ENCODE data around the gene DNAJC2. TPM values are rescaled to one million over a fixed set of nuclear protein-coding genes. Genes with fewer than 3 reads are reported as not detected.
A peak's percentile ranks its signal among the peaks of the same experiment; 100 is the strongest.
"Not testable (repeated sequence)": the region's sequence is repeated elsewhere in the genome, so short reads cannot be mapped to it uniquely, and the experiment has no call there.

The DNAJC2 gene
- total RNA-seq, 2 donors from 2014 or later, result 21.7 to 25.1 TPM

- H3K27ac ChIP-seq, result peak within 1 kb of the TSS; percentile 62
- no peaks in the 10 kb centered on the region for H3K9me3 ChIP-seq
- peak within 1 kb of the TSS; percentile 85 for H3K4me3 ChIP-seq
- H3K27me3 ChIP-seq, result no peaks in the 10 kb centered on the region
- peaks cover 5% of the 10 kb centered on the region for H3K4me1 ChIP-seq
- DNase-seq, result peak; percentile 97
- peaks cover 8% of the 10 kb centered on the region for H3K36me3 ChIP-seq
- peak; percentile 93 for TF ChIP-seq CTCF (IDR thresholded peaks at IDR 0.05)
- intact Hi-C loops (cut with DNase I), result loop anchor here (5.0 kb wide), 1 partner anchor 110 kb away; no protein-coding TSS in a partner anchor
- peak within 1 kb of the TSS; percentile 41 to 92 for H3K9ac ChIP-seq (ENCODE audit: low read depth in 2 of 2, low read length in 2 of 2)
Measured at GRCh38 chr7:103296901-103297836, 47.4 kb downstream of the DNAJC2 start, which contains the start of gene PMPCB. TSS of gene PMPCB (plus strand) at chr7:103297435. CDS start at chr7:103297460, 25 bp downstream.

GRCh38 chr7:103293526-103293925 is 51.0 kb downstream of the DNAJC2 start:
- Histone ChIP-seq H3K27ac (no peak overlapping the region), H3K4me1 (peaks cover 5% of the 10 kb centered on the region), H3K4me3 (no peak overlapping the region), H3K27me3 (no peaks in the 10 kb centered on the region), H3K9ac (ENCODE audit: low read depth in 2 of 2, low read length in 2 of 2) (no peak overlapping the region), H3K36me3 (no peaks in the 10 kb centered on the region), H3K9me3 (no peaks in the 10 kb centered on the region)
- TF ChIP-seq CTCF (IDR thresholded peaks at IDR 0.05), result no peak
- intact Hi-C loops (cut with DNase I), result no loop called here
- no peak for DNase-seq

GRCh38 chr7:103292122-103292521 is 52.4 kb downstream of the DNAJC2 start:
- Histone ChIP-seq H3K4me1 (no peaks in the 10 kb centered on the region), H3K4me3 (no peak overlapping the region), H3K27me3 (no peaks in the 10 kb centered on the region), H3K27ac (no peak overlapping the region), H3K36me3 (no peaks in the 10 kb centered on the region), H3K9ac (ENCODE audit: low read depth in 2 of 2, low read length in 2 of 2) (no peak overlapping the region), H3K9me3 (no peaks in the 10 kb centered on the region)
- intact Hi-C loops (cut with DNase I), result no loop called here
- DNase-seq, result no peak
- TF ChIP-seq CTCF (IDR thresholded peaks at IDR 0.05), result no peak

- DNase-seq; H3K4me3 ChIP-seq; H3K4me1 ChIP-seq; intact Hi-C loops (cut with DNase I); H3K9me3 ChIP-seq; H3K27me3 ChIP-seq; H3K9ac ChIP-seq (ENCODE audit: low read depth in 2 of 2, low read length in 2 of 2); H3K36me3 ChIP-seq; H3K27ac ChIP-seq: not testable (repeated sequence)
Measured at GRCh38 chr7:103282802-103283427, 61.7 kb downstream of the DNAJC2 start.

GRCh38 chr7:103280803-103281155 is 63.8 kb downstream of the DNAJC2 start:
- DNase-seq; H3K4me1 ChIP-seq; intact Hi-C loops (cut with DNase I); H3K27me3 ChIP-seq; H3K36me3 ChIP-seq; H3K27ac ChIP-seq; H3K9me3 ChIP-seq: not testable (repeated sequence)
- Histone ChIP-seq H3K4me3 (peak overlapping the region; percentile 55), H3K9ac (ENCODE audit: low read depth in 2 of 2, low read length in 2 of 2) (peak overlapping the region in 1 of 2 donors; percentile 24)

GRCh38 chr7:103279963-103280802 is 64.4 kb downstream of the DNAJC2 start:
- H3K4me1 ChIP-seq; H3K27me3 ChIP-seq; intact Hi-C loops (cut with DNase I); H3K27ac ChIP-seq; H3K36me3 ChIP-seq; H3K9me3 ChIP-seq: not testable (repeated sequence)
- H3K4me3 ChIP-seq, result peak overlapping the region; percentile 55
- DNase-seq, result peak; percentile 78
- H3K9ac ChIP-seq (ENCODE audit: low read depth in 2 of 2, low read length in 2 of 2), result peak overlapping the region in 1 of 2 donors; percentile 24

- H3K4me3 ChIP-seq, result peak overlapping the region; percentile 55
- H3K9me3 ChIP-seq, result not testable (repeated sequence)
Measured at GRCh38 chr7:103279636-103279962, 65.0 kb downstream of the DNAJC2 start.

GRCh38 chr7:103278195-103278594 is 66.4 kb downstream of the DNAJC2 start:
- H3K4me1 ChIP-seq; H3K36me3 ChIP-seq; DNase-seq; H3K4me3 ChIP-seq; H3K9me3 ChIP-seq; intact Hi-C loops (cut with DNase I); H3K27ac ChIP-seq; H3K9ac ChIP-seq (ENCODE audit: low read depth in 2 of 2, low read length in 2 of 2); H3K27me3 ChIP-seq: not testable (repeated sequence)

More at GRCh38 chr7:103279636-103279962, 65.0 kb downstream of the DNAJC2 start:
- H3K4me1 ChIP-seq; H3K27ac ChIP-seq; H3K36me3 ChIP-seq; intact Hi-C loops (cut with DNase I); DNase-seq; H3K27me3 ChIP-seq: not testable (repeated sequence)
- H3K9ac ChIP-seq (ENCODE audit: low read depth in 2 of 2, low read length in 2 of 2), result peak overlapping the region in 1 of 2 donors; percentile 24

- H3K27ac ChIP-seq; H3K4me1 ChIP-seq; H3K4me3 ChIP-seq; intact Hi-C loops (cut with DNase I); H3K9me3 ChIP-seq; DNase-seq; H3K9ac ChIP-seq (ENCODE audit: low read depth in 2 of 2, low read length in 2 of 2); H3K36me3 ChIP-seq; H3K27me3 ChIP-seq: not testable (repeated sequence)
Measured at GRCh38 chr7:103274867-103275266, 69.7 kb downstream of the DNAJC2 start.

- H3K36me3 ChIP-seq; DNase-seq; H3K27me3 ChIP-seq; H3K4me3 ChIP-seq; H3K27ac ChIP-seq; H3K9me3 ChIP-seq; intact Hi-C loops (cut with DNase I); H3K4me1 ChIP-seq; H3K9ac ChIP-seq (ENCODE audit: low read depth in 2 of 2, low read length in 2 of 2): not testable (repeated sequence)
Measured at GRCh38 chr7:103273374-103273773, 71.2 kb downstream of the DNAJC2 start.
